Lung (tissue), 12 donors: ENCODE measurements around the gene CLEC20A. TPM values are rescaled to one million over a fixed set of nuclear protein-coding genes. Genes with fewer than 3 reads are reported as not detected.

Source experiments
- ATAC-seq: fragments of 200-7000 bp; cut with Tn5 transposase; one replicate; pipeline ENCODE4 v1.9.1; 2020; ENCODE audit warnings: moderate number of reproducible peaks; ENCODE audit not compliant: insufficient read depth, low FRiP score
- DNase-seq, 3 donors: peaks; one replicate each; pipeline ENCODE4 v3.0.0-alpha.2; 2013 to 2017
- H3K27ac ChIP-seq, 2 donors: one replicate each; pipeline ENCODE4 v1.5.1; 2013; ENCODE audit warnings: mild to moderate bottlenecking in 2 of 2, moderate library complexity in 2 of 2, control low read depth in 1 of 2, inconsistent platforms in 1 of 2, low read depth in 1 of 2, low read length in 1 of 2
- H3K27me3 ChIP-seq, 3 donors: one replicate each; pipeline ENCODE4 v1.5.1; 2013; ENCODE audit warnings: low read length in 2 of 3; ENCODE audit not compliant: control insufficient read depth in 3 of 3, insufficient read depth in 3 of 3
- H3K36me3 ChIP-seq, 4 donors: one replicate each; pipeline ENCODE4 v1.5.1; 2013; ENCODE audit warnings: low read length in 4 of 4, mild to moderate bottlenecking in 1 of 4, moderate library complexity in 1 of 4; ENCODE audit not compliant: control insufficient read depth in 4 of 4, insufficient read depth in 4 of 4
- H3K4me1 ChIP-seq, 5 donors: one replicate each; pipeline ENCODE4 v1.5.1; 2013; ENCODE audit warnings: low read length in 5 of 5, mild to moderate bottlenecking in 2 of 5, moderate library complexity in 1 of 5; ENCODE audit not compliant: control insufficient read depth in 5 of 5, insufficient read depth in 5 of 5
- H3K4me3 ChIP-seq: one replicate; pipeline ENCODE4 v1.5.1; 2013; ENCODE audit warnings: mild to moderate bottlenecking, control low read depth, moderate library complexity
- H3K9ac ChIP-seq, 2 donors: one replicate each; pipeline ENCODE4 v1.5.1; 2013; ENCODE audit warnings: low read length in 2 of 2, control low read depth in 1 of 2; ENCODE audit not compliant: insufficient read depth in 1 of 2
- H3K9me3 ChIP-seq, 4 donors: one replicate each; pipeline ENCODE4 v1.5.1; 2013; ENCODE audit warnings: low read length in 3 of 4, mild to moderate bottlenecking in 1 of 4, moderate library complexity in 1 of 4; ENCODE audit not compliant: control insufficient read depth in 4 of 4, insufficient read depth in 3 of 4
- WGBS, 2 donors: extraction: QIAGEN DNeasy Blood & Tissue Kit; methylation state at CpG; one replicate each; pipeline ENCODE4 v1.1.7; 2013; 5-methylcytosine and 5-hydroxymethylcytosine counted together
- polyA plus RNA-seq, 2 donors: library from polyadenylated mRNA; stranded (reverse); fragments of 200-250 nt; gene quantifications; one replicate each; pipeline ENCODE4 v1.2.1, GENCODE V29; 2013
- total RNA-seq, 2 donors: library from RNA; depleted of rRNA in 1 of 2; stranded (reverse); fragments of >200 nt in 1 of 2; gene quantifications; one replicate each; pipeline ENCODE4 v1.2.1, GENCODE V29; 2014 to 2021
- TF ChIP-seq, protein P1 (sequence below): IDR thresholded peaks from 2 replicates; pipeline ENCODE4 v1.5.1; 2012; ENCODE audit warnings: mild to moderate bottlenecking; ENCODE audit errors: control extremely low read depth, extremely low read depth
- donor health status: control.
- donor health status: control.
- donor health status: Bipolar disorder and iron deficiency.
- donor health status: healthy.
- donor health status: DM: yes; HTN: yes; CAD: no.

The CLEC20A gene
- total and polyA plus RNA-seq, 4 donors = 0.14 TPM; not detected in 3

GRCh38 chr1:178542554-178543289 is 46.0 kb upstream of the CLEC20A start:
- 1% methylated on average over 62 to 66 of the region's 66 CpGs for WGBS, 2 donors
- peak; percentile 97 for ATAC-seq
- peak; percentile 91 to 95 (median 93) for DNase-seq
- Histone ChIP-seq H3K4me1 (peaks cover 0 to 10% (median 0%) of the 10 kb centered on the region in 5 donors), H3K4me3 (peak overlapping the region; percentile 71), H3K9me3 (no peaks in the 10 kb centered on the region), H3K36me3 (no peaks in the 10 kb centered on the region), H3K27ac (peak overlapping the region; percentile 76 to 77), H3K27me3 (no peaks in the 10 kb centered on the region), H3K9ac (peak overlapping the region; percentile 85 to 95)
- TF ChIP-seq, protein P1, sequence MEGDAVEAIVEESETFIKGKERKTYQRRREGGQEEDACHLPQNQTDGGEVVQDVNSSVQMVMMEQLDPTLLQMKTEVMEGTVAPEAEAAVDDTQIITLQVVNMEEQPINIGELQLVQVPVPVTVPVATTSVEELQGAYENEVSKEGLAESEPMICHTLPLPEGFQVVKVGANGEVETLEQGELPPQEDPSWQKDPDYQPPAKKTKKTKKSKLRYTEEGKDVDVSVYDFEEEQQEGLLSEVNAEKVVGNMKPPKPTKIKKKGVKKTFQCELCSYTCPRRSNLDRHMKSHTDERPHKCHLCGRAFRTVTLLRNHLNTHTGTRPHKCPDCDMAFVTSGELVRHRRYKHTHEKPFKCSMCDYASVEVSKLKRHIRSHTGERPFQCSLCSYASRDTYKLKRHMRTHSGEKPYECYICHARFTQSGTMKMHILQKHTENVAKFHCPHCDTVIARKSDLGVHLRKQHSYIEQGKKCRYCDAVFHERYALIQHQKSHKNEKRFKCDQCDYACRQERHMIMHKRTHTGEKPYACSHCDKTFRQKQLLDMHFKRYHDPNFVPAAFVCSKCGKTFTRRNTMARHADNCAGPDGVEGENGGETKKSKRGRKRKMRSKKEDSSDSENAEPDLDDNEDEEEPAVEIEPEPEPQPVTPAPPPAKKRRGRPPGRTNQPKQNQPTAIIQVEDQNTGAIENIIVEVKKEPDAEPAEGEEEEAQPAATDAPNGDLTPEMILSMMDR = peak; percentile 89

DNA sequence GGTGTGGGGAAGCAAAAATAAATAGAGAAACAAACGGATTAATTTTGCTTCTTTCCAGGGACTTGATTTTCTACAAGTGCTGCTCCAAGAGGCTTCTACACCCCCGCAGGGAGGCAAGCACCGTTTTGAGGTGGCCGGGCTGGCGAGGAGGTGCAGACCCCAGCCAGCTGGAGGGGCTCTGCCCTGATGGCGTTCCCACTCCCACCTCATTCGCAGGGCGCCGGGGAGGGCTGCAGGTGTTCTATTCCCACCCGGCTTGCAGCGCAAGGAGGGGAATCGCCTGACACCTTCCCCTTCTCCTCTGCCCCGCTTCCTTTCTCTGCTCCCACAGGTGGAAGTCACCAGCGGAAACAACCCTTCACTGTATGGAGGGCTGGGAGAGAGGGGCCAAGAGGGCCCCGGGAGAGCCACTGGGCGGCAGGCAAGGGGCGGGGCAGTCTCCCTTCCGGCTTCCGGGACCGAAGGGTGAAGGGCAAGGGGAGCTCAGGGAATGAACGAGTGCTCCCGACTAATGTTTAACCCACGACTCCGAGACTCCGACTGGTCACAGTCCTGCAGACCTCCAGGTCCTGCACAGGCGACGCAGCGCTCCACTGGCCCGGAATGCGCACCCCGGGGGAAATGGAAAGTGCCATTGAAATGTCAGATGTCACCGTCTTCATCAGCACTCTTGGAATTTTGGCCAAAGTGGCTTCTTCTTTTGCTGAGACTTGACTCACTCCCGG is 45.2 kb upstream of the CLEC20A start:
- H3K27me3 ChIP-seq = no peaks in the 10 kb centered on the region
- no peaks in the 10 kb centered on the region for H3K36me3 ChIP-seq
- DNase-seq = peak; percentile 56 to 61 (median 60)
- H3K9me3 ChIP-seq = no peaks in the 10 kb centered on the region
- TF ChIP-seq, protein P1 = no peak
- ATAC-seq = peak; percentile 61
- whole genome bisulfite sequencing, 2 donors = 3 to 8% methylated on average over 33 of the region's 33 CpGs
- peak overlapping the region; percentile 59 to 95 for H3K9ac ChIP-seq
- H3K4me3 ChIP-seq = peak overlapping the region; percentile 71
- peak overlapping the region; percentile 76 to 77 for H3K27ac ChIP-seq
- peaks cover 0 to 14% (median 1%) of the 10 kb centered on the region in 5 donors for H3K4me1 ChIP-seq

GRCh38 chr1:178541379-178541778 is 44.6 kb upstream of the CLEC20A start:
- H3K27ac ChIP-seq = no peak overlapping the region
- WGBS, 2 donors = 87 to 89% methylated on average over 5 of the region's 5 CpGs
- no peak overlapping the region for H3K4me3 ChIP-seq
- no peaks in the 10 kb centered on the region for H3K9me3 ChIP-seq
- ATAC-seq = no peak
- H3K4me1 ChIP-seq = peaks cover 0 to 20% (median 2%) of the 10 kb centered on the region in 5 donors
- no peak for DNase-seq
- H3K36me3 ChIP-seq = no peaks in the 10 kb centered on the region
- TF ChIP-seq, protein P1 = no peak
- H3K27me3 ChIP-seq = no peaks in the 10 kb centered on the region
- H3K9ac ChIP-seq = no peak overlapping the region
